H9 (cell line): ENCODE results near the gene SYNRG. TPM values are rescaled to one million over a fixed set of nuclear protein-coding genes. Genes with fewer than 3 reads are reported as not detected.

Experiments
- DNase-seq: peaks from one replicate; pipeline ENCODE4 v3.0.0-alpha.2; 2017
- H2AFZ ChIP-seq: one replicate; pipeline ENCODE4 v1.6.1; 2013; ENCODE audit warnings: mild to moderate bottlenecking, low read length, control low read depth, moderate library complexity
- H2AK5ac ChIP-seq: 2 replicates; pipeline ENCODE4 v1.6.1; 2013; ENCODE audit warnings: low read length, control low read depth, mixed read lengths; ENCODE audit not compliant: insufficient read length
- H2BK120ac ChIP-seq: one replicate; pipeline ENCODE4 v1.6.1; 2013; ENCODE audit warnings: low read depth, mild to moderate bottlenecking, low read length, control low read depth, inconsistent platforms; ENCODE audit not compliant: poor library complexity, severe bottlenecking
- H2BK12ac ChIP-seq: 2 replicates; pipeline ENCODE4 v1.6.1; 2013; ENCODE audit warnings: low read length, control low read depth, mixed read lengths, low read depth; ENCODE audit not compliant: insufficient read length
- H2BK15ac ChIP-seq: 2 replicates; pipeline ENCODE4 v1.6.1; 2013; ENCODE audit warnings: low read depth, low read length, control low read depth
- H2BK20ac ChIP-seq: one replicate; pipeline ENCODE4 v1.6.1; 2013; ENCODE audit warnings: low read depth, mild to moderate bottlenecking, low read length, control low read depth, inconsistent platforms; ENCODE audit not compliant: poor library complexity, severe bottlenecking
- H2BK5ac ChIP-seq: 2 replicates; pipeline ENCODE4 v1.6.1; 2013; ENCODE audit warnings: low read length, control low read depth, mixed read lengths; ENCODE audit not compliant: insufficient read length
- H3K14ac ChIP-seq: 2 replicates; pipeline ENCODE4 v1.6.1; 2013; ENCODE audit warnings: low read length, control low read depth; ENCODE audit not compliant: insufficient read depth
- H3K18ac ChIP-seq: 2 replicates; pipeline ENCODE4 v1.6.1; 2013; ENCODE audit warnings: low read depth, mild to moderate bottlenecking, mixed read lengths, low read length, control low read depth; ENCODE audit not compliant: insufficient read length
- H3K23ac ChIP-seq: 2 replicates; pipeline ENCODE4 v1.6.1; 2013; ENCODE audit warnings: low read length, control low read depth, mixed read lengths, low read depth; ENCODE audit not compliant: insufficient read length
- H3K23me2 ChIP-seq: 2 replicates; pipeline ENCODE4 v1.6.1; 2013; ENCODE audit warnings: low read depth, mild to moderate bottlenecking, mixed read lengths, low read length, control low read depth; ENCODE audit not compliant: insufficient read length, poor library complexity, severe bottlenecking
- H3K27ac ChIP-seq: 2 replicates; pipeline ENCODE4 v1.5.1; 2013; ENCODE audit warnings: low read length, control low read depth, mixed read lengths, low read depth; ENCODE audit not compliant: insufficient read length
- H3K27me3 ChIP-seq: 2 replicates; pipeline ENCODE4 v1.6.1; 2013; ENCODE audit warnings: low read length, control low read depth, inconsistent platforms; ENCODE audit not compliant: insufficient read depth
- H3K4ac ChIP-seq: 2 replicates; pipeline ENCODE4 v1.6.1; 2013; ENCODE audit warnings: low read depth, mild to moderate bottlenecking, control low read depth, inconsistent platforms, low read length, moderate library complexity
- H3K4me1 ChIP-seq: 2 replicates; pipeline ENCODE4 v1.6.1; 2013; ENCODE audit warnings: low read length, control low read depth, inconsistent platforms; ENCODE audit not compliant: insufficient read depth
- H3K4me2 ChIP-seq: 2 replicates; pipeline ENCODE4 v1.6.1; 2013; ENCODE audit warnings: low read length, control low read depth, mixed read lengths; ENCODE audit not compliant: insufficient read length, insufficient read depth
- H3K56ac ChIP-seq: 2 replicates; pipeline ENCODE4 v1.6.1; 2013; ENCODE audit warnings: low read depth, mild to moderate bottlenecking, mixed read lengths, low read length, control low read depth; ENCODE audit not compliant: insufficient read length
- H3K79me1 ChIP-seq: 2 replicates; pipeline ENCODE4 v1.6.1; 2013; ENCODE audit warnings: low read depth, mild to moderate bottlenecking, moderate library complexity, low read length, control low read depth, inconsistent platforms; ENCODE audit not compliant: insufficient read depth, poor library complexity, severe bottlenecking
- H3K79me2 ChIP-seq: 2 replicates; pipeline ENCODE4 v1.6.1; 2013; ENCODE audit warnings: low read length, control low read depth, inconsistent platforms; ENCODE audit not compliant: insufficient read depth
- H3K9ac ChIP-seq: 2 replicates; pipeline ENCODE4 v1.6.1; 2013; ENCODE audit warnings: low read length, control low read depth, mixed read lengths; ENCODE audit not compliant: insufficient read length; ENCODE audit errors: extremely low read depth
- H3K9me3 ChIP-seq: one replicate; pipeline ENCODE4 v1.6.1; 2013; ENCODE audit warnings: low read depth, low read length, inconsistent platforms; ENCODE audit not compliant: control insufficient read depth
- H3T11ph ChIP-seq: one replicate; pipeline ENCODE4 v1.6.1; 2013; ENCODE audit warnings: mild to moderate bottlenecking, low read length, control low read depth, inconsistent platforms
- H4K20me1 ChIP-seq: one replicate; pipeline ENCODE4 v1.6.1; 2013; ENCODE audit not compliant: control insufficient read depth, insufficient read length, insufficient read depth
- H4K5ac ChIP-seq: 2 replicates; pipeline ENCODE4 v1.6.1; 2013; ENCODE audit warnings: low read depth, mild to moderate bottlenecking, mixed read lengths, low read length, control low read depth; ENCODE audit not compliant: insufficient read length
- H4K8ac ChIP-seq: replicated peaks from 2 replicates; pipeline ENCODE4 v1.6.1; 2013; ENCODE audit warnings: low read length, control low read depth, mixed read lengths, low read depth; ENCODE audit not compliant: insufficient read length
- H4K91ac ChIP-seq: 2 replicates; pipeline ENCODE4 v1.6.1; 2013; ENCODE audit warnings: low read depth, mild to moderate bottlenecking, moderate library complexity, mixed read lengths, low read length, control low read depth; ENCODE audit not compliant: insufficient read length
- H3K27ac Mint-ChIP-seq, 3 experiments: 2 replicates in 2 of 3; 3 replicates in 1 of 3; pipeline ENCODE4 v1.8.0; 2020 to 2021; ENCODE audit warnings: mixed read lengths in 3 of 3, mild to moderate bottlenecking in 1 of 3, moderate library complexity in 1 of 3
- H3K27me3 Mint-ChIP-seq: 2 replicates; pipeline ENCODE4 v1.8.0; 2021; ENCODE audit warnings: low read depth, mild to moderate bottlenecking, moderate library complexity, mixed read lengths
- H3K36me3 Mint-ChIP-seq, 3 experiments: 2 replicates in 2 of 3; 3 replicates in 1 of 3; pipeline ENCODE4 v1.8.0; 2020 to 2021; ENCODE audit warnings: low read depth in 3 of 3, mixed read lengths in 3 of 3; ENCODE audit not compliant: insufficient read depth in 1 of 3
- H3K4me1 Mint-ChIP-seq, 2 experiments: 2 replicates each; pipeline ENCODE4 v1.8.0; 2020; ENCODE audit warnings: mixed read lengths in 2 of 2
- H3K4me3 Mint-ChIP-seq, 2 experiments: 2 replicates in 1 of 2; 3 replicates in 1 of 2; pipeline ENCODE4 v1.8.0; 2020 to 2021; ENCODE audit warnings: mild to moderate bottlenecking in 2 of 2, mixed read lengths in 2 of 2, moderate library complexity in 1 of 2
- H3K9me3 Mint-ChIP-seq, 2 experiments: 2 replicates in 1 of 2; 3 replicates in 1 of 2; pipeline ENCODE4 v1.8.0; 2020; ENCODE audit warnings: mild to moderate bottlenecking in 2 of 2, mixed read lengths in 2 of 2, moderate library complexity in 1 of 2
- WGBS: extraction: QIAGEN DNeasy Blood & Tissue Kit; methylation state at CpG from one replicate; pipeline ENCODE4 v1.1.7; 2013; ENCODE audit warnings: missing lambda C conversion rate, low lambda C conversion rate, mixed read lengths; ENCODE audit not compliant: insufficient read length; ENCODE audit errors: extremely low coverage; 5-methylcytosine and 5-hydroxymethylcytosine counted together
- total RNA-seq: library from RNA; stranded (reverse); gene quantifications from 2 replicates; pipeline ENCODE4 v1.2.1, GENCODE V29; 2021
- TF ChIP-seq, protein P1 (sequence below): fragments of 200-600 bp; sonication (generic); conservative IDR thresholded peaks from 3 replicates; pipeline ENCODE4 v1.8.0; 2021; ENCODE audit warnings: antibody characterized with exemption, mild to moderate bottlenecking

SYNRG gene
- total RNA-seq, 1 experiment from 2014 or later, result 30.5 TPM

DNA sequence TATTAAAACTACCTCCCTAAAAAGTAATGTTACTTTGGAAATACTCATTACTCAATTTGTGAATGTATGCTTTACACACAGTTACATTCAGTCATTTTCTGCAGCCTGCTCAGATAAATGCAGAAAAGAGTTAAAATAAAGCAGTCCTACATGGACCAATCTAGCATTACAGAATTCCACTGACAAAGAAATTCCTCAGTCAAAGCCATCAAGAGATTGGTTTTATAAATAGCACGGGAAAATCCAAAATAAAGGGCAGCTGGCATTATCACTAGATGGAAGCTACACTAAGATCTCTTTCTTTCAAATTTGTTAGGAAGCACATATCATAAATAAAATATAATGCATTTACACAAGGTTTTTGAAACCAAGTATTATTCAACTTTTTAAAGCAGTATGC lies 61.2 kb downstream of the SYNRG start:
- no peak overlapping the region for H3K18ac ChIP-seq
- H3K23ac ChIP-seq, result no peak overlapping the region
- no peak overlapping the region for H3K4me2 ChIP-seq
- H3K27ac ChIP-seq, result no peak overlapping the region
- no peak overlapping the region for H3T11ph ChIP-seq
- H3K79me2 ChIP-seq, result no peaks in the 10 kb centered on the region
- Mint-ChIP-seq H3K4me3 (no peak overlapping the region), H3K4me1 (peaks cover 6 to 7% of the 10 kb centered on the region in 2 experiments), H3K27me3 (no peaks in the 10 kb centered on the region), H3K27ac (peak overlapping the region in 1 of 3 experiments; percentile 81; a peak in 2 of 7 replicates), H3K9me3 (no peaks in the 10 kb centered on the region), H3K36me3 (peaks cover 0 to 5% (median 2%) of the 10 kb centered on the region in 3 experiments; a peak in 4 of 7 replicates)
- no peaks in the 10 kb centered on the region for H4K20me1 ChIP-seq
- no peak overlapping the region for H3K9ac ChIP-seq
- H3K79me1 ChIP-seq, result no peaks in the 10 kb centered on the region
- H2AFZ ChIP-seq, result no peak overlapping the region
- DNase-seq, result no peak
- H3K23me2 ChIP-seq, result no peaks in the 10 kb centered on the region
- H4K91ac ChIP-seq, result no peak overlapping the region
- no peak overlapping the region for H2BK15ac ChIP-seq
- H2BK20ac ChIP-seq, result no peak overlapping the region
- H2BK12ac ChIP-seq, result no peak overlapping the region
- WGBS, result no CpG with 5 or more reads among the region's 1 CpG
- TF ChIP-seq, protein P1, sequence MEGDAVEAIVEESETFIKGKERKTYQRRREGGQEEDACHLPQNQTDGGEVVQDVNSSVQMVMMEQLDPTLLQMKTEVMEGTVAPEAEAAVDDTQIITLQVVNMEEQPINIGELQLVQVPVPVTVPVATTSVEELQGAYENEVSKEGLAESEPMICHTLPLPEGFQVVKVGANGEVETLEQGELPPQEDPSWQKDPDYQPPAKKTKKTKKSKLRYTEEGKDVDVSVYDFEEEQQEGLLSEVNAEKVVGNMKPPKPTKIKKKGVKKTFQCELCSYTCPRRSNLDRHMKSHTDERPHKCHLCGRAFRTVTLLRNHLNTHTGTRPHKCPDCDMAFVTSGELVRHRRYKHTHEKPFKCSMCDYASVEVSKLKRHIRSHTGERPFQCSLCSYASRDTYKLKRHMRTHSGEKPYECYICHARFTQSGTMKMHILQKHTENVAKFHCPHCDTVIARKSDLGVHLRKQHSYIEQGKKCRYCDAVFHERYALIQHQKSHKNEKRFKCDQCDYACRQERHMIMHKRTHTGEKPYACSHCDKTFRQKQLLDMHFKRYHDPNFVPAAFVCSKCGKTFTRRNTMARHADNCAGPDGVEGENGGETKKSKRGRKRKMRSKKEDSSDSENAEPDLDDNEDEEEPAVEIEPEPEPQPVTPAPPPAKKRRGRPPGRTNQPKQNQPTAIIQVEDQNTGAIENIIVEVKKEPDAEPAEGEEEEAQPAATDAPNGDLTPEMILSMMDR, result no peak
- H3K4me1 ChIP-seq, result no peaks in the 10 kb centered on the region
- no peak overlapping the region for H2BK5ac ChIP-seq
- H3K27me3 ChIP-seq, result no peaks in the 10 kb centered on the region
- no peak overlapping the region for H3K4ac ChIP-seq
- H3K56ac ChIP-seq, result no peak overlapping the region
- no peak overlapping the region for H4K5ac ChIP-seq
- H2BK120ac ChIP-seq, result no peak overlapping the region
- no peak overlapping the region for H2AK5ac ChIP-seq
- H3K9me3 ChIP-seq, result no peaks in the 10 kb centered on the region
- no peak overlapping the region for H4K8ac ChIP-seq
- no peak overlapping the region for H3K14ac ChIP-seq
